Heart left ventricle (tissue), 13 donors: Measurements from ENCODE around the gene USP6.
"Not testable (repeated sequence)": the region's sequence is repeated elsewhere in the genome, so short reads cannot be mapped to it uniquely, and the experiment has no call there.

Experiments used
- POLR2A ChIP-seq, 2 donors: fragments of 450-650 bp; IDR thresholded peaks; one replicate each; pipeline ENCODE4 v1.6.1; 2017; ENCODE audit warnings: antibody characterized with exemption in 2 of 2, mild to moderate bottlenecking in 2 of 2, moderate library complexity in 2 of 2
- TF ChIP-seq, protein P1 (sequence below), 12 donors: fragments of 200-600 bp; sonication (generic) in 4 of 12; IDR thresholded peaks; one replicate each; pipeline versions ENCODE4 v1.5.0 to v1.8.0; 2018 to 2022; ENCODE audit warnings: antibody characterized with exemption in 12 of 12, mild to moderate bottlenecking in 5 of 12
- donor health status: ischemic (EF 13 %, LVEDD 7.1; RV severe dilation, severe dysfunction).
- donor health status: DM: no; HTN: yes; CAD: no.
- donor health status: DM: no; HTN: no; CAD: no.
- donor health status: ischemic (EF 25% LVEDD 6.9; RV normal size, moderate dysfunction).
- donor health status: ischemic (EF 25% LVEDD 5.7; RV mildly dilated, moderate dysfunction).
- donor health status: ischemic (EF 35%, LVEDD 5.7; RV mildly dilated, moderate dysfunction).
- donor health status: nonischemic (EF 11% LVEDD 7.7; RV severe dilation, severe dysfunction).
- donor health status: DM: yes; HTN: yes; CAD: no.
- donor health status: PGD.
- donor health status: ischemic (EF 29% LVEDD 5.4; RV normal size, mild dysfunction).
- donor health status: nonischemic (EF 23%, LVEDD 6.1; RV moderate dilation, normal function).

DNA sequence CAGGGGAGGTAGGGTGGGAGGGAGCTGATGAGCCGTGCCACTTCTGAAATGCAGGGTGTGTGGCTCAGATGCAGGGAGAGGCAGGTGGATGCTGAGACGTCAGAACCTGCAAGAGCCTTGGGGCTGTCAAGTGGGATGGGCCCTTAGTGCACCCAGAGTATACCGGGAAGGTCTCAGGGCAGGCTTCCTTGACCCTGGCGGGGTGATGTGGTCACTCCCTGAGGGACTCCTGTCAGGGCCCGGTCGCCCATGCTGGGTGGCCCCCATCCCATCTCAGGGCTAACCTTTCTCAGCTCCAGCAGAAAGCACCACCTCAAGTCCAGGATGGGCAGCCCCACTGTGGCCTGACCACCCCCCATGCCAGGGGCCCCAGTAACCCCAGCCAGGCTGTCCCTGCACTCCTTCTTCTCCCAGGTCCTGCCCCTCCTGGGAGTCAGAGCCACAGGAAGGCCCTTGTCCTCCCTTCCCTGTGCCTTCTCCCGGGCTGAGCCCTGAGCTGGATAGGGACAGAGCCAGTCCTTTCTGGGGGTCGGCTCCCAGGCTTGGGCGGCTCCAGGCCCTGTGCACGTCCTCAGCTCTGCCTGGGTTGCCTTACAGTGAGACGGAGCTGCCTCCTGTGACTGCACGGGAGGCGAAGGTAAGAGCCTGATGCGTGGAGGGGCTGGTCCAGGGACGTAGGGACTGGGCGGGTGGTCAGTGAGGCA lies 16.1 kb downstream of the USP6 start:
- TF ChIP-seq, protein P1, sequence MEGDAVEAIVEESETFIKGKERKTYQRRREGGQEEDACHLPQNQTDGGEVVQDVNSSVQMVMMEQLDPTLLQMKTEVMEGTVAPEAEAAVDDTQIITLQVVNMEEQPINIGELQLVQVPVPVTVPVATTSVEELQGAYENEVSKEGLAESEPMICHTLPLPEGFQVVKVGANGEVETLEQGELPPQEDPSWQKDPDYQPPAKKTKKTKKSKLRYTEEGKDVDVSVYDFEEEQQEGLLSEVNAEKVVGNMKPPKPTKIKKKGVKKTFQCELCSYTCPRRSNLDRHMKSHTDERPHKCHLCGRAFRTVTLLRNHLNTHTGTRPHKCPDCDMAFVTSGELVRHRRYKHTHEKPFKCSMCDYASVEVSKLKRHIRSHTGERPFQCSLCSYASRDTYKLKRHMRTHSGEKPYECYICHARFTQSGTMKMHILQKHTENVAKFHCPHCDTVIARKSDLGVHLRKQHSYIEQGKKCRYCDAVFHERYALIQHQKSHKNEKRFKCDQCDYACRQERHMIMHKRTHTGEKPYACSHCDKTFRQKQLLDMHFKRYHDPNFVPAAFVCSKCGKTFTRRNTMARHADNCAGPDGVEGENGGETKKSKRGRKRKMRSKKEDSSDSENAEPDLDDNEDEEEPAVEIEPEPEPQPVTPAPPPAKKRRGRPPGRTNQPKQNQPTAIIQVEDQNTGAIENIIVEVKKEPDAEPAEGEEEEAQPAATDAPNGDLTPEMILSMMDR (IDR thresholded peaks at IDR 0.05): not testable (repeated sequence)
- not testable (repeated sequence) for TF ChIP-seq POLR2A (IDR thresholded peaks at IDR 0.05)
